GM19025 (cell line): ENCODE results near the gene PDZRN3.

Source experiments
- ATAC-seq: cut with Tn5 transposase; IDR thresholded peaks from one replicate; pipeline ENCODE4 v1.9.1; 2021; ENCODE audit warnings: mild to moderate bottlenecking, low read depth, moderate library complexity; ENCODE audit not compliant: unreplicated experiment

PDZRN3 gene

DNA sequence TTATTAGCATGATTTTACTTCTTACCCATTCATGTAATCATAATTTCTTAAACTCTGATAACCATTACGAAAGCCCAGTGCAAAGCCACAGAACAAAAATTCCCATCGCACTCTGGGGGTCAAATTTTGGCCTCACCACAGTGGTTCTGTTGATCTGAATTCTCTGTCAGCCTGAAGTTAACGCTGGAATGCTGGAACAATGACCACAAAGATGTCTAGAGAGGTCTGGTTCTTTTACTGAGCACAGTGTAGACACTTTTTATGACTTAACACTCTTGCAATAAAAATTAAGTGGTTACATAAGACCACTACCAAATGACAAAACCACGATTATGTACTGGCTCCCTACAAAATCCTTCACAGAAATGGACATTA lies 94.7 kb downstream of the PDZRN3 start:
- ATAC-seq: no peak

DNA sequence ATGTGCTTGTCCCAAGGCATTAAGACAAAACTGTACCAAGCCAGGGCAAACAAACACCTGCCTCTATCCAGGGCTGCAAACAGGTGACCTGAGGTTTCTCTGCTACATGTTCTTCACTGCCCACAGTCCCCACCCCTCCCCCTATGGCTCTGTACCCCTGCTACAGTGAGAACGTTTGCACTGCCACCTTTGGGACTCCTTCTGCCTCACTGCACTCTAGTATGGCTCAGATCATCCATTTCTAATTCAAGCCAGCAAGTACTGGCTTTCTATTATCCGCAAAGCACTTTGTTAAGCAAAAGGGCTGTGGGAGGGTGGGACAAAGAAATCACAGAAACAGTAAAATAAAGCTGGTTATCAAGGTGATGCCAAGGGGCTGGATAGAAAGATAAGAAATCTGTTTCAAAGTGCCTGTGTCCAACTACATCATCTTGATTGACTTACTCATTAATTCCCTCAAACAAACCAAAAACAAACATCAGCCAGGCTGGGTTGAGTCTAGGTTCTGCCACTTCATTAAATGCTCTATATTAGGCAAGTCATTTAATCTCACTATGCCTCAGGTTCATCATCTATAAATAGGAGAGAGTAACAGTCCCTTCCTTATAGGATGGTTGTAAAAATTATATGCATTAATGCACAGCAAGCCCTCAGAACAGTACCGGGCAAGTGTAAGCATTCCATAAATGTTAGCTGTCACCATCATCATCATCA lies 95.3 kb downstream of the PDZRN3 start:
- ATAC-seq: no peak

DNA sequence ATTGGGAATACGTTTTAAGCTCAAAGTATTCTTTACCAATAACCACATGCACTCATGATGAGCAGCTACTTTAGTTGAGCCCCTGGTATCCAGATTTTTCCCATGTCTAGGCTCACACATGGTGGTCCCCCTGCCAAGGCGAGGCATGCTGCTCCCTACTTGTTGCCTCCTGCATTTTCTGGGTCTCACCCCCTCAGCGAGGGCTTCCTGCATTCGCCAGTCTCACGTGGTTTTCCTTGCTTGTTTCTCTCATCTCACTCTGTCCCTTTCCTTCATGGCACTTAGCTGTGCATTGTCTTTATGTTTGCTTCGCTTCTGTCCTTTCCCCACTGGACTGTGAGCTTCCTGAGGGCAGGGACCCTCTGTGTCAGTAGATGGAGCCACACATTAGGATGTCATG lies 99.2 kb downstream of the PDZRN3 start:
- ATAC-seq: no peak

DNA sequence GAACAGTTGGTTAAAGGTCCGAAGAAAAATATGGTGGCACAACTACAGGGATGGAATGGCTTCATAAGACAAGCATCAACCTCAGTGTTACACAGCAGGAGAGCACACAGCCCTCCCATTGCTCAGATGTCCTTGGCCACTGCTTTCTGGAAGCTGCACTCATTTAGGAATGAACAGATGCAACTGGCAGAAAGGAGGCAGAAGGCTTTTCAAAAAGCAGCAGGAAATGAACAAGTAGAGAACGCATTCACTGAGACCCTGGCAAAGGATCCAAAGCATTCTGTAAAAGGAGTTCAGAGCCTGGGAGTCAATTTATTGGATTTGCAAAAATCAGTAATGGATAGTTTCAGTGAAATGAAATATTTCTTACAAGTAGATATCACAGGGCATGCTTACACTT lies 101.1 kb downstream of the PDZRN3 start:
- ATAC-seq: no peak

DNA sequence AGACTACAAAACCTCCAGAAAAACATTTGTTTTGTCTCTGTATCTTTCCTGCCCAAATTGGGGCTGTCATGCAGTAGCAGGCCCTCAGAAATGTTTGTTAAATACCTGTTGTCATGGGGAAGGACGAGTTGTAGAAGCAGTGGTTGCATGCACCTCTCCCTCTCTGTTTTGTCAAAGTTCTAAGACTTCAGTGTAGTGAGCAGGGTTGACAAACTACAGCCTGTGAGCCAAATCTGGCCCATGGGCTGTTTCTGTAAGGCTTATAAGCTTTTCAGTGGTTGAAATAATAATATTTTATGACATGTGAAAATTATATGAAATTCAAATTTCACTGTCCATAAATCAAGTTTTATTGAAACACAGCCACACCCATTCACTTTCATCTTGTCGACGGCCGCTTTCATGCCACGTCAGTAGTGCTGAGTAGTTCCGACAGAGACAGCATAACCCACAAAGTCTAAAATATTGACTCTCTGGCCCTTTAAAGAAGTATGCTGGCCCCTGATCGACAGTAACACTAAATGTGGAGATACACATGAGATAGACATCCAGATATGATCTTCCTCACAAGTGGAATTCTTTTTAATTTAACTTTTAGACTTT lies 102.9 kb downstream of the PDZRN3 start:
- ATAC-seq: no peak

DNA sequence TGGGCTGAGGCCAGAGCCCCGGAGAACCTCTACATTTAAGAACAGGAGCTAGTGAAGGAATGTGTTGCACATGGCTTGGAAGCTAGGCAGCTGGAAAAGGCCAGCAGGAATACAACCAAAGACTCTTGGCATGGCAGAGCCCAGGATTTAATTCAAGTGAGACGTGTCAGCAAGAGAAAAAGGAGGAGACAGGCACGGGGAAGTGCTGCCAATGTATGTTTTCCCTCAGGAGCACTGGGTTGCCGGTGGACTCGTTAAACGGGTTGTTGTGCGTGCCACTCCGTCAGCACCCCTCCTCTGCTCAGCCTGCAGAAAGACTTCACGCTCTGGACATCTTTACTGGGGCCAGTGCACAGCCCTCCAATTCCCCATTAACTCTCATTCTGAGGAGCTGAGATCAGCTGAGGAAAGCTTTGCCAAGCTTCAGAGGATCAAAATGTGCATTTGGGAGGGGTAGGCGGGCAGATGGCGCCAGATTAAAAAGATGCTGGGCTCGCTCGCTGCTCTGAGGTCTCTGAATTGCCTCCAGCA lies 103.7 kb downstream of the PDZRN3 start:
- ATAC-seq: no peak

DNA sequence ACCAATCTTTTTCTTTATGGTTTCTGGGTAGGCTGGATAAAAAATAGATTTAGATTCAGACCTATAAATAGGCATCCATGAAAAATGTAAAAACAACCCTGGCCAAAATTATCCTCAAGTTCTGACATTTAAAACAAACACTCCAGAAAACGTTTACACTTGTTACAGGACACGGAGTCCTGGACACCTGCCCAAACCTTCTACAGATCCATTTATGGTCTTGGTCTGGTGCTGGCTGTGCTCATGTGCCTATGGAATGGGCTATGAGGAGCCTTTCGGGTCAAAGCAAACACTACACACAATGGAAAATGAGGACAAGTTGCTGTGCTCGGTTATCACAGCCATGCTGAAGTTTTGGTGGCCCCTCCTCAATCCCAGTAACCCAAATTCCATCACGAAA lies 108.1 kb downstream of the PDZRN3 start:
- ATAC-seq: no peak

DNA sequence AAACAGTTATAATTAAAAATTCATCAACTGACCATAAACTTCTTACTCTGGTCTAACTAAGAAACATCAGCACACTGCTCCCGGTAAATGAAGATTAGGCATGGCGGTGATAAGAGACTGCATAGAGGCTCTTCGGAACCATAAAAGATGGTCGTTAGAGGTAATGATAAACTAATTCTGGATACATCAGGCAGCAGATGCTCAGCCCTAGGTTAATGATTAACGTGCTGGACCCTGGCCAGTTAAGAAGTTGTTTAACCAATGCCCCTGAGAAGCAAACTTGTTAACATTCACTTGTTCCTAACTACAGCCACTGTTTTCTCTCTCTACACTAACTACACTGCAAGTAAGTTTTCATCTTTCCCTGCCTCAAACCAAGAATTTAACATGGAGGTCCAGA lies 111.5 kb downstream of the PDZRN3 start:
- ATAC-seq: no peak

DNA sequence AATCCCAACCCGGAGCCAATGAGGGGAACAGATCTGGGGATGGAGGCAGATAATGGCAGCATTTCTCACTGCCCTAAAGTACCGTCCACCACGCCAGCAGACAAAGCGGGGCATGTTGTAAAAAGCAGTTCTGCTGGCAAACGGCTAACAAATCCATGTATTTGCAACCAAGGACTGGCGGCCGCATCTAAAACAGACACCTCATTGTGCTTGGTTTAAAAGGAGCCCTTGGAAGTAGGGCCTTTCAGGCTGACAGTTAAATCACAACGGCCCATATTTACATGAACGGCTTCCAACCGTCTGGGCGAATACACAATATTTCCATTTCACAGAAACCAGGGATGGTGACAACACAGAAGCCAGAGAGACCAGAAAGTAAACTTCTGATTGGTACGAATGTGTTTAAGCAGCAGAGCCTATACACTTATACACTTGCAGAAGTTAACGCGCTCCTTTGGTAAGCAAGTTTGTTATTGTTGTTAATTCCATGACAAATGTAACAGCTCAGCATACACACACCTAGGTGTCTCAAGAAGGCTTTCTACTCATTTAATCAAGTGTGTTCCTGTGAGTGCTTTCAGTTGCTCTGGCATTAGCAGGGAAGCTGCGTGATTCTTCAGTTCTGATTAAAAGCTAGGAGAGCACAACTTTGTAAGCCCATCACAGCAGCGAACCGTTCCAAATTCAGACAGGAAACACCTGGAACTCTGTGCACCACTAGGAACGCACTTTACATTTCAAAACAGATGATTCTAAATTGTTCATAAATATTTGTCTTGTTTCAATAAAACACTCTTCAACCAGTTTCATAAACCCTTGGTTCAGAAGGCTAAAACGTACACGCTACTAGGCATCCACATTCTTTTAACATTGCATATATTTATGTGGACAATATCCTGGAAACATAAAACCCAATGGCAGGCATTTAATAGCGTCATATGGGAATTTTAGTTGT lies 112.9 kb downstream of the PDZRN3 start:
- ATAC-seq: no peak

DNA sequence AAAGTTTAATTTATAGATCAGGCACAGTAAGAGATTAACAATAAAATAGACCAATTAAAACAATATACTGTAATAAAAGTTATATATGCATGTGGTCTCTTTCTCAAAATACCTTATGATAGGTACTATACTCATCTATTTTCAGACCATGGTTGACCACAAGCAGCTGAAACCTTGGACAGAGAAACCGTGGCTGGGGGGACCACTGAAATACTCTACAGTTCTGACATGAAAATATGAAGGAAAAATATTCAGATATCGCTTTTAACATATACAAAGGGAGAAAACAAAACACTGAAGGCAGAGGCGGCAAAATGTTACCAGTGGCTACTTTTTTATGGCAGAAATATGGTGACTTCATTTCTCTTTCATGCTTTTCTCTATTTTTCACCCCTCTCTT lies 114.0 kb downstream of the PDZRN3 start:
- ATAC-seq: no peak

DNA sequence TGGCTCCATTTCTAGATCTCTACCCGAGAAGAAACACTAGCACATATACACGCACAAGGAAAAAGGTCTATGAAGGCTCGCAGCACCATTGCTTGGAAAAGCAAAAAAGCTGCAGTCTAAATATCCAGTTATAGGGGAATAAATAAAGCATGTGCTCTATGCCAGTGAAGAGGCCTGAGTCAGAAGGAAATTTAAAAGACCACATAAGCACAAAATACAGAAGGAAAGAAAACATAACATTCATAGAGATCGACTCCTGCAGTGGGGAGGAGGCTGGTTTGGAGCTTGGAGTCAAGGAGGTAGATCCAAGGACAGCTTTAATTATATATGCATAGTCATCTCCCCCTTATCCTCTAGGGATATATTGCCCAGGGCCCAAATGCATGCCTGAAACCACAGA lies 114.4 kb downstream of the PDZRN3 start:
- no peak for ATAC-seq

DNA sequence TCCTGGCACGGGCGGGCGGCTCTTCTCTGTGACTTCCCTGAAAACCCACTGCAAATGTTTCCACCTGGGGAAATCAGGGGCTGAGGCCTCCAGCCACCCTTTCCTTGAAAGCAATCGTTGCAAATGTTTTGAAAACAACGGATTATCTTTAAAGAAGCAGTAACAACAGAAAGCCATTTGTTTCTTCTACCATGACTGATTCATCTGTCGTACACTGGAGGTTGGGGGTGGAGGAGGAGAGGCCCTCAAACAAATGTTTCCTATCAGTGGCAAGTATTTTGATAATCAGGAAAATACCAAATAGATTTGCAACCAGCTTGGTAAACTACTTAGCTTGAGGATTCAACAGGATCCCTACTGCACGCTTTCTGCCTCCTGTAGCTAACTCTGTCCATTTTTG lies 114.9 kb downstream of the PDZRN3 start:
- ATAC-seq: no peak

DNA sequence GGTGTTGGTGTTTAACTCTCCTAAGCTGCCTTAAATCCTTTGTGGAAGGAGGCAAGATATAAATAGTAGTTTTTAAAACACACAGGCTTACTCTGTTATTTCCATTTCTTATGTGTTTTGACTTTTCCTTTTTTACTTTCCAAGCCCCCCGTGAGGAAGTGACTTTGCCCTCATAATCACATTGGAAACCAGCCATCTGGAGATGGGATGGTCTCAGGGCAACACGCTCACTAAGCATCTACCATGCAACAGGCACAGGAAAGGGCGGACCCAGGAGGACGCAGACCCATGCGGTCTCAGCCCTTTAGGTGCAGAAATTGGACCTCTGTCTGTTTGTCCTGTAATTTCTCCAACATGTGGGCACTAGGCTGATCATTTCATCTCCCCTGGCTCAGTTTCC lies 115.7 kb downstream of the PDZRN3 start:
- ATAC-seq: no peak

DNA sequence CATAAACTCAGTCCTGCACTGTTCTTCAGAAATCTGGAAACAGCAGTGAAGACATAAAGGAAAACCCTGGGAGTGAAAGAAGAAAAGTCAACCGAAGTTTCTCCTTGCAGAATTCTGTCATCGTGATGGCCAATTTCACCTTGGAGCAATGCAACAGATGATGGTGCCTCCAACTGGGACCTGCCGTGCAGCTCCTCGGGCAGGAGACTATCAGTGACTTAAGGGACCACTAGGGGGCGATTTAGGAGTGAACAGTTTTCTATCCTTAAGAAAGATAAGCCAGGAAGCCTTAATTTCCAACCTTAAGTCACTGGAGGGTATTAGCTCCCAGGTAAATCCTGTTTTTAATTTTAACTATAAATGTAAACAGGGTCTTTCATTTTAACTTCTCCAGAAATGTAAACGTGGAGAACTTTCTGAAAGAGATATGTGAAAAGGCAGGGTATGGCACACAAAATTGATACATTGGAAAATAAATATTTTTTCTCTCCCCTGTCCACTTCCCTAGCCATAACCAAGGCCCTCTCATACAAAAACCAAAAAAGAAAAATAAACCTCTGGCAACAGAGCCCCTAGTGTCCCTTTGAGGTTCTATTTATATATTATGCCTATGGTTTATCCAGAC lies 116.3 kb downstream of the PDZRN3 start:
- no peak for ATAC-seq

DNA sequence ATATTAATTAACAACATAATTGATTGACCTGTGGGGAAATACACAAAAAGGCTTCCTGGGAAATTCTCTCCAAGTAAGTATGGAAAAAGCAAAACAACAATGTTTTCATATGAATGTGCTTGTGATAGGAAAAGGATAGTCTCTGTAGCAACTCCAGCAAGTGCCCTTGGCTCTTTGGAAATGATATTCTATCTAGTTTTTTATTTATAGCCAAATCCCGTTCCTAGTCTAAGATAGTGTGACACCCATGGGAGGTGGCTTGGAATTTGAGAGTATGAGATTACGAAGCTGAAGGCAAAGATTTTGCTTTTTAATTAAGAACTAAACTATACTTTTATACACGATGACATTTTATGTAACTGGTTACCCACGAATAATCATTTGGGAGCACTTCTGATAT lies 119.9 kb downstream of the PDZRN3 start:
- no peak for ATAC-seq

DNA sequence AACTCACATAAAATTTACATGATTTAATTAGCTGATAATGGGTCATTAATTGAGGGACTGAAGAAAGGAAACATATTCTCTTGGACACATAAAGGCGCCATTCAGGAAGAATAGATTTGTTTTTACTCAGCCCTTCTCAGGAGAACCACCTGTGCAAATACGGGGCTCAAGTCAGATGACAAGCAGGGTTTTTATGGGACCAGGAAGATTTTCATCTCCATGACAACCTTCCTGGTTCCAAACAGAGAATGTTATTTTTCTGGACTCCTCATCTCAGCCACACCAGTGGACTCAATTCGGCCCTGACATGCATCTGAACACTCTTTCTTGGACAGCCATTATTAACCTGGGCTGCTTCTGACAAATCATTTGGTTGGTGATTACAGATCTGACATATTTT lies 120.5 kb downstream of the PDZRN3 start:
- ATAC-seq: no peak

DNA sequence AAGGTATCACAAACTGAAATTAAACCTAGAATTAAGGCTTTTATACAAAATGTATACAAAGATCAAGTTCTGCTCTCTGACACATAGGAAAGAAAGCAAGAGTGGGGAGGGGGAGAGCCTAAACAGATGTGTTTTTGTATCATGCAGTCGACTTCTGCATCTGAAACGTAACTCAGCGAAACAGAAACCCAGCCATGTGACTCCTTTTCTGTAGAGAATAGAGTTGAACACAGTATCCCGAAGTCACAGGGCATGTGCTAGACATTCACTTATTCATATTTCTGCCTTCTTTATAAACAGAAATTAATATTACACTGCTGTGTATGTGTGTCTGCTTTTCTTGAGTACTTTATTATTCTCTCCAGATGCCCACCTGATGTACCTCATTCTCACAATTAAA lies 121.0 kb downstream of the PDZRN3 start:
- ATAC-seq: peak; percentile 35

DNA sequence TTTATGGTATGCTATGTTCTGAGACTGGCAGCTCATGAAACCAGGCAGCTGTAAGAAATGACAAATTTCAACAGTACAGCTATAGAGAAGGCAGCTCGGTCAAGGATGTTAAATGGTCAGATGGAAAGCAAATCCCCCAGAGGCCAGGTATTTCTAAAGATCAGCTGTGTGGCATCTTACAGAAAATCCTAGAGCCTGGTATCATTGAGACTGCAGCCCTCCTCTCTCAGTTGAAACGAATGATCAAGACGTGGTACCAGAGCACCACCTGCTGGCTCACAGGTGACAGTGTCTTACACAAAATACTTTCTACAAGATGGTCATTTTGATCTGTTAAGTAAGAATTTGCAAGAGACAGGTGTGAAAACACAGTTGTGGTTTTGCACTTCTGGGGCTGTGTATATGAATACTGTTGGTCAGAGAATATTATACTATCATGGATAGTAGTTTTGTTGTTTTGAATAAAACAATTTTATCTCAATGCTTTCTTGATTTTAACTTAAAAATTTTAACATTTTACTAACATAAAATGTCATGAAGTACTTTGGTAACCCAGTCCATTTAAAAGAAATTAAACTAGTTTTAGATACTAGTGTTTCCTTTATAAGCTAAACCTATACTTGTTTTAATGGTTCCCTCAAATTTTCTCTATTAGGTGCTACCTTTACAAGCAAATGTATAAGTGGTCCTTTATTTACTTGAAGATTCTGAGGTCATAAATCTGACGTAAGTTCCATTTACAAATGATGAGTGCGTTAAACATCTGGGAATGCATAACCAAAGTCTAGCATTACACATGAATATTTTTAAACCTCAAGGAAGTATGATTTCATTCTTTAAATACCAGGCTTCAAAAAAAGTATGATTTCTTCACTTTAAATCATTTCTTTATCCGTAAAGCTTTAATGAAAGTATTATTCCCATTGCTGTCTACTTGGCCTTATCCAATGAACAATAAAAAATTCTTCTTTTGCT lies 121.8 kb downstream of the PDZRN3 start:
- ATAC-seq: peak; percentile 60

DNA sequence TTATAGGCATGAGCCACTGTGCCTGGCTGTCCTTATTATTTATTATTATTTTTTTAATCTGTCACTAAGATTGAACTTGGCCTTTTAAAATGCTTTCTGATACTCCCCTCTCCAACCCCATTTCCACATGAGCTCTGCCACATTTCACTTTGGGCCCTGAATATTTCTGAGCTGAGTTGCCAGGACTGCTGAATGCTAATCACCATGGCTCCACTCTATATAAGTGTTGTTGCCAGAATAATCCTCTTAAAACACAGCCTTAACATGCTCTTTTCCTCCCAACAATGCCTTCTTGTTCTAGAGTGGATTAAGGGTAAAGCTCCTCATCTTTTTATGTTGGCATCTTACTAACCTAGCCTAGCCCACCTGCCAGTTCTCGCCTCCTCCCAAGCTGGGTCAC lies 124.4 kb downstream of the PDZRN3 start:
- ATAC-seq: no peak

DNA sequence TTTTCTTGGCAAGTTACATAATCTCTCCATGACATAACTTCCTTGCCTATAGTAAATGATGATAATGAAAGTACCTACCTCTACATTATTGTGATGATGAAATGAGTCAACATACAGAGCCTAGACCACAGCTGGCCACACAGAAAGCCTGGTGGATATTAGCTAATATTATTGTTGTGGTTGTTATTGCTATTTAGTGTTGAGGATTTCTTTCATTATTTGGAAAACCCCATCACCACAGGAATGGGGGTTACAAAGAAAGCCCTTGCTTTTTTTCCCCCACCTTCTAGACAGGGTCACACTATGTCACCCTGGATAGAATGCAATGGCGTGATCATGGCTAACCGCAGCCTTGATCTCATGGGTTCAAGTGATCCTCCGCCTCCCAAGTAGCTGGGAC lies 125.0 kb downstream of the PDZRN3 start:
- no peak for ATAC-seq
